HFFc6 (cell line): ENCODE results near the gene NFIA. TPM values are rescaled to one million over a fixed set of nuclear protein-coding genes. Genes with fewer than 3 reads are reported as not detected.

Experiments
- DNase-seq: peaks from one replicate; pipeline ENCODE4 v3.0.0-alpha.2; 2018
- H3K27ac Mint-ChIP-seq: 2 replicates; pipeline ENCODE4 v1.8.0; 2020; ENCODE audit warnings: mild to moderate bottlenecking, mixed read lengths
- H3K27me3 Mint-ChIP-seq: 2 replicates; pipeline ENCODE4 v1.8.0; 2021; ENCODE audit warnings: mild to moderate bottlenecking, moderate library complexity, mixed read lengths; ENCODE audit not compliant: insufficient read depth
- H3K36me3 Mint-ChIP-seq: 2 replicates; pipeline ENCODE4 v1.8.0; 2021; ENCODE audit warnings: low read depth, mixed read lengths
- H3K4me1 Mint-ChIP-seq: 2 replicates; pipeline ENCODE4 v1.8.0; 2020; ENCODE audit warnings: low read depth, mixed read lengths
- H3K4me3 Mint-ChIP-seq: 2 replicates; pipeline ENCODE4 v1.8.0; 2020; ENCODE audit warnings: mild to moderate bottlenecking, moderate library complexity, mixed read lengths
- H3K9me3 Mint-ChIP-seq: 2 replicates; pipeline ENCODE4 v1.8.0; 2020; ENCODE audit warnings: mild to moderate bottlenecking, mixed read lengths
- total RNA-seq, 6 experiments: library from RNA; stranded (reverse); fragmentation: NEBNext Ultra II Directional; extraction: Animal tissue kit (Norgen Biotek cat#: 25700); gene quantifications; 2 replicates in 1 of 6; 3 replicates in 5 of 6; pipeline ENCODE4 v1.2.3, GENCODE V29; 2021
- TF ChIP-seq, protein P1 (sequence below): fragments of 200-600 bp; sonication (generic); IDR thresholded peaks from 2 replicates; pipeline ENCODE4 v1.5.0; 2021; ENCODE audit warnings: antibody characterized with exemption, mild to moderate bottlenecking

Gene NFIA
- total RNA-seq, 6 experiments from 2014 or later = 8.5 to 11.3 (median 10.4) TPM

DNA sequence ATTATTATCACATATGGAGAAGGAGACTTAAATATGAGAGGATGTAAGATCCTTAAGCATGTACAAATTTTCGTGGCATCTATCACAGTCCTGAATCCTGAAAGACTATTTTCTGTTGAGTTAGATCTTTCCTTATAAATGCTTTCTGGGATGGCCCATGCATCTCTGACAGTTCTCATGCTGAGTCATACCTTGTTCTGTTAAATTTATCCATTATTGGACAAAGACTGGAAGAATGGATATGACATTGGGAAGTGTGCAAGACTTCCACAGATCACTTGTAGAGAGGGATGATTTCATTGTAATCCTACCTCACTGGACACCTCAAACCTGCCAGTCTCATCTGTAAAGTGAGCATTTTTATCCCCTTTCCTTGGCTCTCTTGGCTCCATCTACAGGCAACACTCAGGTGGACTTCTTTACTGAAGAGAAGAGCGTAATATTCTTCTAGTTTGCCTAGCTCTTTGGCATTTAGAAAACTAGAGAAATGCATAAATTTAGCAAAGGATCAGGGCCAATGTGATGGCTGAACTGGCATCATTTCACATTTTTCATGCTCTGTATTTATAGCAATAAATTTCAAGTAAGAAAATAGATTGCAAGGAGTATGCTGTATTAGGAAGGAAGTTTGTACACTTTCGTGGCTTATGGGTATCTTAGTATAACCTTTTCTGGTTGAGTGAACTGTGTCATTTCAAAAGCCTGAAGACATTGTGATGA is 128.2 kb downstream of the NFIA start:
- no peak overlapping the region for H3K27ac Mint-ChIP-seq
- H3K4me1 Mint-ChIP-seq = peaks cover 6% of the 10 kb centered on the region; the same call in 1 of the 2 replicates
- DNase-seq = no peak
- no peak overlapping the region for H3K4me3 Mint-ChIP-seq
- no peaks in the 10 kb centered on the region for H3K36me3 Mint-ChIP-seq
- no peaks in the 10 kb centered on the region for H3K27me3 Mint-ChIP-seq
- TF ChIP-seq, protein P1, sequence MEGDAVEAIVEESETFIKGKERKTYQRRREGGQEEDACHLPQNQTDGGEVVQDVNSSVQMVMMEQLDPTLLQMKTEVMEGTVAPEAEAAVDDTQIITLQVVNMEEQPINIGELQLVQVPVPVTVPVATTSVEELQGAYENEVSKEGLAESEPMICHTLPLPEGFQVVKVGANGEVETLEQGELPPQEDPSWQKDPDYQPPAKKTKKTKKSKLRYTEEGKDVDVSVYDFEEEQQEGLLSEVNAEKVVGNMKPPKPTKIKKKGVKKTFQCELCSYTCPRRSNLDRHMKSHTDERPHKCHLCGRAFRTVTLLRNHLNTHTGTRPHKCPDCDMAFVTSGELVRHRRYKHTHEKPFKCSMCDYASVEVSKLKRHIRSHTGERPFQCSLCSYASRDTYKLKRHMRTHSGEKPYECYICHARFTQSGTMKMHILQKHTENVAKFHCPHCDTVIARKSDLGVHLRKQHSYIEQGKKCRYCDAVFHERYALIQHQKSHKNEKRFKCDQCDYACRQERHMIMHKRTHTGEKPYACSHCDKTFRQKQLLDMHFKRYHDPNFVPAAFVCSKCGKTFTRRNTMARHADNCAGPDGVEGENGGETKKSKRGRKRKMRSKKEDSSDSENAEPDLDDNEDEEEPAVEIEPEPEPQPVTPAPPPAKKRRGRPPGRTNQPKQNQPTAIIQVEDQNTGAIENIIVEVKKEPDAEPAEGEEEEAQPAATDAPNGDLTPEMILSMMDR = peak; percentile 26; the same call in 1 of the 2 replicates
- H3K9me3 Mint-ChIP-seq = no peaks in the 10 kb centered on the region

DNA sequence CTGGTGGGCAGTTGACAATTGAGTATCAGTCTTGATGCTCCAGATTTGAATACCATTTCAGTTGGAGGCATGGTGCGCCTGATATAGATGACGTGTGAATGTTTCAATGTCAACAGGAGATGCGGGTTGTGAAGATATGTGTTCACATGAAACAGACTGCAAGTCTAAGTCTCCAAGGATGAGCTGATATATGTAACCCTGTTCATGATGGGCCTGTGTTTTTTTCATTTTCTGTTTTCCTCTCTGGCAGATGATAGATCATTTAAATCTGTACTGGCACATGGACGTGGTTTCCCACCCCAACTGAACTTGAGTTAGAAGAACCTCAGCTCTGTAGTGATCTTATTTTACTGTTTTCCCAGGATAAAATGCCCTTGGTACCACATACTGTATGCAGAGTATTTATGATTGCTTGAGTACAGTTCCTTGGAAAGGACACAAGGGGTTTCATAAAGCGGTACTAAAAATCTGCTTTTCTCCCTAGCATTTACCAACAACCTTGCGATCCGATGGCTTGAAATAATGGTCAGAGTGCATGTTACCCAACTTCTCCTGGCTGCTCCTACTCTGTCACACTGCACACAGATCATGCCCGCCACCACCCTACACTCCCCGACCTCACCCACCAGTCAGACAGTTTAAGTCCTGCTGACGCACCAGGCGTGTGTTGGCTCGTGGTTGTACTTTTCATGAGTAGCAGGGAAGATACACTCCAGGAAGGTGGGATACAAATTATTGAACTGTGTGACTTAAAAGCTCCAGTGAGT is 131.1 kb downstream of the NFIA start:
- Mint-ChIP-seq H3K9me3 (no peaks in the 10 kb centered on the region), H3K4me3 (no peak overlapping the region), H3K4me1 (peaks cover 6% of the 10 kb centered on the region; the same call in 1 of the 2 replicates), H3K27me3 (no peaks in the 10 kb centered on the region), H3K36me3 (no peaks in the 10 kb centered on the region), H3K27ac (no peak overlapping the region)
- DNase-seq = no peak
- TF ChIP-seq, protein P1 = no peak

DNA sequence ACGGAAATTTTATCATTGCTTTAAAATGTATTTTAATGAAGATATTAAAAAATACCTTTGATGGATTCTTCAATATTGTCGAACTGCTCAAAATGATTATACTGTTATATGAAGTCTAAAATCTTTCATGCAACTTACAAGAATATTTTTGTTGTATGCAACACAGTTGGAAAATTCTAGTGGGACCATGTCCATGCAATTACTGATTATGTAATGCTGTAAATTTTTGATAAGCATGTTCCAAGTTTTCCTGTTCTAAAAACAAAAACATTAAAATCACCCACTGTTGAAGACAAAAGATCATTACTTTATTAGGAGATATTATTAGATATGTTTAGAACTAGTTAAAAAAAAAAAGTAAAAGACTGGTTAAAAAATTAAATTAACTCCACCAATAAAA is 132.8 kb downstream of the NFIA start:
- H3K4me3 Mint-ChIP-seq = no peak overlapping the region
- no peak overlapping the region for H3K27ac Mint-ChIP-seq
- no peaks in the 10 kb centered on the region for H3K9me3 Mint-ChIP-seq
- H3K36me3 Mint-ChIP-seq = no peaks in the 10 kb centered on the region
- DNase-seq = no peak
- peaks cover 6% of the 10 kb centered on the region; the same call in 1 of the 2 replicates for H3K4me1 Mint-ChIP-seq
- TF ChIP-seq, protein P1 = no peak
- H3K27me3 Mint-ChIP-seq = no peaks in the 10 kb centered on the region

DNA sequence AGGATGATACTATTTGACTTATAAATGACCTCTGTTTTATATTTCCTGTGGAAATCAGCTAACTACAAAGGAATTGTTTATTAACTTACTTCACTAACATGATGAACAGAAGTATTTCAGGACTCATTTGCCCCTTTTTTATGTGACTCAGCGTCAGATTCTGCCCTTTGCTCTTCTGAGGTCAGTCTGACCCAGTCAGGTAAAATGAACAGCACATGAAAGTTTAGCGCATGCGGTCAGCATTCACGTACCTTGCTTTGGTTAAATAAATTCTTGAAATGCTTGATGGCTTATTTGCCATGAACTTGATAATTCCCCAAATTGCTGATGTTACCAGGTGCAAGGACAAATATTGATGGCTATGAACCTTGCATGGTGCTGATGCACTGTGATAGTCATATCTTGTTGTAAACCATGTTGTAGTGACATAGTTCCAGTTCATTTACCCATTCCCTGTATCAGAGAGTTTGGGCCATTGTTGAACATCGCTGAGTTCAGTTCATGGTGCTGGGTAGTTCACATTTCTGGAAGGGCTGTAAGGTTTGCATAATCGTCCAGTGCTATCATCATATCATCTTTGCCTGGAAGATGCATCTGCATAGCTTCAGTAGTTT is 133.4 kb downstream of the NFIA start:
- TF ChIP-seq, protein P1 = no peak
- DNase-seq = no peak
- no peak overlapping the region for H3K4me3 Mint-ChIP-seq

DNA sequence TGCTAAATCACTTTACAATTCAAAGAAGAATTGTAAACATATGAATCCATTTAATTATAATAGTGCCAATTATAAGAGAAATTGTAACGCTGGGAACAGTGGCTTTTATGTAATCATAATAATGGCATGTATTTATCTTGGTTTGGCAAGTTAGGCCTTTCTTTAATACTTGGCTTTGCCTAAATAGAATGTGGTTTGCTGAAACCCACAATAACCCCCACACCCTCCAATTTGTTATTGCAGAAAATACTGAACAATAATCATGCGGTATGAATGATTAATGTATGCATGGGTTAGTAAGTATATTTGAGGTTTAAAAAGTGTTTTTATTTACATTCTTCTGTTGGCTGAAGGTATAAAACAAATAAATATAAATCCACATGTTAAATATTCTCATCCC is 138.2 kb downstream of the NFIA start:
- no peaks in the 10 kb centered on the region for H3K4me1 Mint-ChIP-seq
- H3K27ac Mint-ChIP-seq = no peak overlapping the region
- DNase-seq = no peak
- no peaks in the 10 kb centered on the region for H3K36me3 Mint-ChIP-seq
- no peak overlapping the region for H3K4me3 Mint-ChIP-seq
- TF ChIP-seq, protein P1 = no peak
- H3K9me3 Mint-ChIP-seq = no peaks in the 10 kb centered on the region
- no peaks in the 10 kb centered on the region for H3K27me3 Mint-ChIP-seq

More for the DNA sequence above, 133.4 kb downstream of the NFIA start:
- no peaks in the 10 kb centered on the region for H3K9me3 Mint-ChIP-seq
- H3K4me1 Mint-ChIP-seq = 0 out of 2 replicates have a peak, but pooled peaks cover under 1% of the 10 kb centered on the region
- no peaks in the 10 kb centered on the region for H3K36me3 Mint-ChIP-seq
- H3K27me3 Mint-ChIP-seq = no peaks in the 10 kb centered on the region
- H3K27ac Mint-ChIP-seq = no peak overlapping the region
